ENCODE data around the gene SMARCA4.
"Not testable (repeated sequence)": the region's sequence is repeated elsewhere in the genome, so short reads cannot be mapped to it uniquely, and the experiment has no call there.

SMARCA4 gene

DNA sequence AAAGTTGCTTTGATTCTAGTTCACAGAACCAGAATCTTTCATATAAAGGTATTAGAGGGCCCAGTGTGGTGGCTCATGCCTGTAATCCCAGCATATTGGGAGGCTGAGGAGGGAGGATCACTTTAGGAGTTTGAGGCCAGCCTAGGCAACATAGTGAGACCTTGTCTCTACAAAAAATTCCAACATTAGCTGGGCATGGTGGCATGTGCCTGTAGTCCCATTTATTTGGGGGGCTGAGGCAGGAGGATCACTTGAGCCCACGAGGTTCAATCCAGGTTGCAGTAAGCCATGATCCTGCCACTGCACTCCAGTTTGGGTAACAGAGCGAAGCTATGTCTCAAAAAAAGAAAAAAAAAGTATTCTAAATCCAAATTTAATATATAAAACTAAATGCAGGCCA lies 137.5 kb downstream of the SMARCA4 start:
- DNase-seq (ENCODE audit: low read depth), result no peak

DNA sequence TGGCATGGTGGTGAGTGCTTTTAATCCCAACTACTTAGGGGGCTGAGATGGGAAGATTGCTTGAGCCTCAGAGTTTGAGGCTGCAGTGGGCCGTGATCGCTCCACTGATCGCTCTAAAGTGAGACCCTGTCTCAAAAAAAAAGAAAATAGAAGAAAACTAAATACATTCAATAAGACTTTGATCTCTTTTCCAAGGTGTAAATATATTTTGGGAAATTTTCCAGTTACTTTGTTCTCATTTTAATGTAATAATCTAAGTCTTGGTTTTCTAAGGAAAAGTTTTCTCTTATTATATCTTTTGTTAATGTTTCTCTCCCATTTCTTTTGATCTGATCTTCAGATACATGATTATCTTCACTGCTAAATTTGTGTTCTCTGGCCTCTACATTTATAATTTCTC lies 138.0 kb downstream of the SMARCA4 start:
- no peak for DNase-seq (ENCODE audit: low read depth)

DNA sequence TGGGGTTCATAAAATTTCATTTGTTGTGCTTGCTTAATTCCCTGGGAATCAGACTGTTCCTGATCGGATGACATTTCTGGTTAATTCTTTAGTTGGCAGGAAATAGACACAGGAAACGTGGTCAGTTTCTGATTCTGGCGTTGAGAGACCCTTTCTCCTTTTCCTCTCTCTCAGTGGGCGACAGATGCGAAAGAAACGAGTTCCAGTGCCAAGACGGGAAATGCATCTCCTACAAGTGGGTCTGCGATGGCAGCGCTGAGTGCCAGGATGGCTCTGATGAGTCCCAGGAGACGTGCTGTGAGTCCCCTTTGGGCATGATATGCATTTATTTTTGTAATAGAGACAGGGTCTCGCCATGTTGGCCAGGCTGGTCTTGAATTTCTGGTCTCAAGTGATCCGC lies 139.2 kb downstream of the SMARCA4 start:
- no peak for DNase-seq (ENCODE audit: low read depth)

DNA sequence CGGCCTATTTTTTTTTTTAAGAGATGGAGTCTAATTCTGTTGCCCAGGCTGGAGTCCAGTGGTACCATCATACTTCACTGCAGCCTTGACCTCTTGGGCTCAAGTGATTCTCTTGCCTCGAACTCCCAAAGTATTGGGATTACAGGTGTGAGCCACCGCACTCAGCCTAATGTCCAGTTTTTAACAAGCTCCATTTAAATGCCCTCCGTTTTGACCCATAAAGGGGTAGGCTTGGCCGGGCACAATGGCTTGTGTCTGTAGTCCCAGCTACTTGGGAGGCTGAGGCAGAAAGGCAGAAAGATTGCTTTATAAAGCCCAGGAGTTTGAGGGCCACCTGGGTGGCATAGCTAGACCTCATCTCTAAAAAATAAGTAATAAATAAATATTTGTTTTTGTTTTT lies 140.2 kb downstream of the SMARCA4 start:
- DNase-seq (ENCODE audit: low read depth), result no peak

DNA sequence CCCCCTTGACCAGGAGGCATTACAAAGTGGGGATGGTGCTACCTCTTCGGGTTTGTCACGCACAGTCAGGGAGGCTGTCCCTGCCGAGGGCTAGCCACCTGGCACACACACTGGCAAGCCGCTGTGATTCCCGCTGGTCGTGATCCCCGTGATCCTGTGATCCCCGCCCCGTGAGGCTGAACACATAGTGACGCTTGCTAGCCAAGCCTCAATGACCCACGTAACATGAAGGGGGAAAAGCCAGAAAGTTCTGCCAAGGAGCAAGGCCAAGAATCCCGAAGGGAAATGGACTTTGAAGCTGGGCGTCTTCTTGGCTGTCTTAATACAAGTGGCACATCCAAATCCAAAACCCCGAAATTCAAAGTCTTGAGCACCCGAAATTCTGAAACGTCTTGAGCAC lies 142.1 kb downstream of the SMARCA4 start:
- no peak for DNase-seq (ENCODE audit: low read depth)

DNA sequence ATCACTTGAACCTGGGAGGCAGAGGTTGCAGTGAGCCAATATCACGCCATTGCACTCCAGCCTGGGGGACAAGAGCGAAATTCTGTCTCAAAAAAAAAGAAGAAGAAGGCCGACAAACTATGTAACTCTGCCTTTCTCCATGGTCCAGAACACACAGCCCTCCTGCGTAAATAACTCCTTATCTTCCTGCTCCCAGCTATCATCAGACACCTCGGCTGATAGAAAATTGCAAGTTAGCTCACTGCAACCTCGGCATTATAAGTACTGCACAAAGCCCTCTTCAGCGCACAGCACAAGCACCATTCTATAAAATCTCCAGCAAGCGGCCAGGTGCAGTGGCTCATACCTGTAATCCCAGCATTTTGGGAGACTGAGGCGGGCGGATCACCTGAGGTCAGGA lies 142.8 kb downstream of the SMARCA4 start:
- DNase-seq (ENCODE audit: low read depth), result not testable (repeated sequence)

DNA sequence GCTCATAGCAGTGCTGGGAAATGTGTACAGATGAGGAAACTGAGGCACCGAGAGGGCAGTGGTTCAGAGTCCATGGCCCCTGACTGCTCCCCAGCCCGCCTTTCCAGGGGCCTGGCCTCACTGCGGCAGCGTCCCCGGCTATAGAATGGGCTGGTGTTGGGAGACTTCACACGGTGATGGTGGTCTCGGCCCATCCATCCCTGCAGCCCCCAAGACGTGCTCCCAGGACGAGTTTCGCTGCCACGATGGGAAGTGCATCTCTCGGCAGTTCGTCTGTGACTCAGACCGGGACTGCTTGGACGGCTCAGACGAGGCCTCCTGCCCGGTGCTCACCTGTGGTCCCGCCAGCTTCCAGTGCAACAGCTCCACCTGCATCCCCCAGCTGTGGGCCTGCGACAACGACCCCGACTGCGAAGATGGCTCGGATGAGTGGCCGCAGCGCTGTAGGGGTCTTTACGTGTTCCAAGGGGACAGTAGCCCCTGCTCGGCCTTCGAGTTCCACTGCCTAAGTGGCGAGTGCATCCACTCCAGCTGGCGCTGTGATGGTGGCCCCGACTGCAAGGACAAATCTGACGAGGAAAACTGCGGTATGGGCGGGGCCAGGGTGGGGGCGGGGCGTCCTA lies 144.3 kb downstream of the SMARCA4 start:
- DNase-seq (ENCODE audit: low read depth), result no peak

DNA sequence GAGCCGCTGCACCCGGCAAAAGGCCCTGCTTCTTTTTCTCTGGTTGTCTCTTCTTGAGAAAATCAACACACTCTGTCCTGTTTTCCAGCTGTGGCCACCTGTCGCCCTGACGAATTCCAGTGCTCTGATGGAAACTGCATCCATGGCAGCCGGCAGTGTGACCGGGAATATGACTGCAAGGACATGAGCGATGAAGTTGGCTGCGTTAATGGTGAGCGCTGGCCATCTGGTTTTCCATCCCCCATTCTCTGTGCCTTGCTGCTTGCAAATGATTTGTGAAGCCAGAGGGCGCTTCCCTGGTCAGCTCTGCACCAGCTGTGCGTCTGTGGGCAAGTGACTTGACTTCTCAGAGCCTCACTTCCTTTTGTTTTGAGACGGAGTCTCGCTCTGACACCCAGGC lies 145.6 kb downstream of the SMARCA4 start:
- DNase-seq (ENCODE audit: low read depth), result no peak

DNA sequence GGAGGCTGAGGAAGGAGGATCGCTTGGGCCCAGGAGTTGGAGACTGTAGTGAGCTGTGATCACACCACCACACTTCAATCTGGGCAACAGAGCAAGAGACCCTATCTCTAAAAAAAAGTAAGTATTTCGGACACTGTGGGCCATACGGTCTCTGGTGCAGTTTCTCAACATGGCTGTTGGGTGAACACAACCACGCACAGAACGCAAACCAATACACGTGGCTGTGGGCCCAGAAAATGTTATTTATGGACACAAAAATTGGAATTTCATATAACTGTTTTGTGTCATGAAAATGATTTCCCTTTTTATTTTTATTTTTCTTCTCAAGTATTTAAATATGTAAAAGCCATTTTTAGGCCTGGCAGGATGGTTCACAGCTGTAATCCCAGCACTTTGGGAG lies 147.9 kb downstream of the SMARCA4 start:
- no peak for DNase-seq (ENCODE audit: low read depth)

DNA sequence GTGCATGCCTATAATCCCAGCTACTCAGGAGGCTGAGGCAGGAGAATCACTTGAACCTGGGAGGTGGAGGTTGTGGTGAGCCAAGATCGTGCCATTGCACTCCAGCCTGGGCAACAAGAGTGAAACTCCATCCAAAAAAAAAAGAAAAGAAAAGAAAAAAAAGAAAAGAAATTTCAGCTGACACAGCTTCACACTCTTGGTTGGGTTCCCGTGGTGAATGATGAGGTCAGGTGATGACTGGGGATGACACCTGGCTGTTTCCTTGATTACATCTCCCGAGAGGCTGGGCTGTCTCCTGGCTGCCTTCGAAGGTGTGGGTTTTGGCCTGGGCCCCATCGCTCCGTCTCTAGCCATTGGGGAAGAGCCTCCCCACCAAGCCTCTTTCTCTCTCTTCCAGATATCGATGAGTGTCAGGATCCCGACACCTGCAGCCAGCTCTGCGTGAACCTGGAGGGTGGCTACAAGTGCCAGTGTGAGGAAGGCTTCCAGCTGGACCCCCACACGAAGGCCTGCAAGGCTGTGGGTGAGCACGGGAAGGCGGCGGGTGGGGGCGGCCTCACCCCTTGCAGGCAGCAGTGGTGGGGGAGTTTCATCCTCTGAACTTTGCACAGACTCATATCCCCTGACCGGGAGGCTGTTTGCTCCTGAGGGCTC lies 150.4 kb downstream of the SMARCA4 start:
- no peak for DNase-seq (ENCODE audit: low read depth)

DNA sequence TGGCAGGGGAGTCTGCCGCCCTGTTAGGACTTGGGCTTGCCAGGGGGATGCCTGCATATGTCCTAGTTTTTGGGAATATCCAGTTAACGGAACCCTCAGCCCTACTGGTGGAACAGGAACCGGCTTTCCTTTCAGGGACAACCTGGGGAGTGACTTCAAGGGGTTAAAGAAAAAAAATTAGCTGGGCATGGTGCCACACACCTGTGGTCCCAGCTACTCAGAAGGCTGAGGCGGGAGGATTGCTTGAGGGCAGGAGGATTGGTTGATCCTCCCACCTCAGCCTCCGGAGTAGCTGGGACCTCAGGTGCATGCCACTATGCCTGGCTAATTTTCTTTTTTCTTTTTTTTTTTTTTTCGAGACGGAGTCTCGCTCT lies 150.9 kb downstream of the SMARCA4 start:
- no peak for DNase-seq (ENCODE audit: low read depth)

All from ELR (cell line).